GM10847 (cell line): ENCODE measurements around the gene WASHC2A.

Source experiments
- POLR2A ChIP-seq: IDR thresholded peaks from 2 replicates; pipeline ENCODE4 v1.6.1; 2011; ENCODE audit not compliant: insufficient read length; ENCODE audit errors: extremely low read depth

The WASHC2A gene, protein sequence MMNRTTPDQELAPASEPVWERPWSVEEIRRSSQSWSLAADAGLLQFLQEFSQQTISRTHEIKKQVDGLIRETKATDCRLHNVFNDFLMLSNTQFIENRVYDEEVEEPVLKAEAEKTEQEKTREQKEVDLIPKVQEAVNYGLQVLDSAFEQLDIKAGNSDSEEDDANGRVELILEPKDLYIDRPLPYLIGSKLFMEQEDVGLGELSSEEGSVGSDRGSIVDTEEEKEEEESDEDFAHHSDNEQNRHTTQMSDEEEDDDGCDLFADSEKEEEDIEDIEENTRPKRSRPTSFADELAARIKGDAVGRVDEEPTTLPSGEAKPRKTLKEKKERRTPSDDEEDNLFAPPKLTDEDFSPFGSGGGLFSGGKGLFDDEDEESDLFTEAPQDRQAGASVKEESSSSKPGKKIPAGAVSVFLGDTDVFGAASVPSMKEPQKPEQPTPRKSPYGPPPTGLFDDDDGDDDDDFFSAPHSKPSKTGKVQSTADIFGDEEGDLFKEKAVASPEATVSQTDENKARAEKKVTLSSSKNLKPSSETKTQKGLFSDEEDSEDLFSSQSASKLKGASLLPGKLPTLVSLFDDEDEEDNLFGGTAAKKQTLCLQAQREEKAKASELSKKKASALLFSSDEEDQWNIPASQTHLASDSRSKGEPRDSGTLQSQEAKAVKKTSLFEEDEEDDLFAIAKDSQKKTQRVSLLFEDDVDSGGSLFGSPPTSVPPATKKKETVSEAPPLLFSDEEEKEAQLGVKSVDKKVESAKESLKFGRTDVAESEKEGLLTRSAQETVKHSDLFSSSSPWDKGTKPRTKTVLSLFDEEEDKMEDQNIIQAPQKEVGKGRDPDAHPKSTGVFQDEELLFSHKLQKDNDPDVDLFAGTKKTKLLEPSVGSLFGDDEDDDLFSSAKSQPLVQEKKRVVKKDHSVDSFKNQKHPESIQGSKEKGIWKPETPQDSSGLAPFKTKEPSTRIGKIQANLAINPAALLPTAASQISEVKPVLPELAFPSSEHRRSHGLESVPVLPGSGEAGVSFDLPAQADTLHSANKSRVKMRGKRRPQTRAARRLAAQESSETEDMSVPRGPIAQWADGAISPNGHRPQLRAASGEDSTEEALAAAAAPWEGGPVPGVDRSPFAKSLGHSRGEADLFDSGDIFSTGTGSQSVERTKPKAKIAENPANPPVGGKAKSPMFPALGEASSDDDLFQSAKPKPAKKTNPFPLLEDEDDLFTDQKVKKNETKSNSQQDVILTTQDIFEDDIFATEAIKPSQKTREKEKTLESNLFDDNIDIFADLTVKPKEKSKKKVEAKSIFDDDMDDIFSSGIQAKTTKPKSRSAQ (N-terminal part only)

DNA sequence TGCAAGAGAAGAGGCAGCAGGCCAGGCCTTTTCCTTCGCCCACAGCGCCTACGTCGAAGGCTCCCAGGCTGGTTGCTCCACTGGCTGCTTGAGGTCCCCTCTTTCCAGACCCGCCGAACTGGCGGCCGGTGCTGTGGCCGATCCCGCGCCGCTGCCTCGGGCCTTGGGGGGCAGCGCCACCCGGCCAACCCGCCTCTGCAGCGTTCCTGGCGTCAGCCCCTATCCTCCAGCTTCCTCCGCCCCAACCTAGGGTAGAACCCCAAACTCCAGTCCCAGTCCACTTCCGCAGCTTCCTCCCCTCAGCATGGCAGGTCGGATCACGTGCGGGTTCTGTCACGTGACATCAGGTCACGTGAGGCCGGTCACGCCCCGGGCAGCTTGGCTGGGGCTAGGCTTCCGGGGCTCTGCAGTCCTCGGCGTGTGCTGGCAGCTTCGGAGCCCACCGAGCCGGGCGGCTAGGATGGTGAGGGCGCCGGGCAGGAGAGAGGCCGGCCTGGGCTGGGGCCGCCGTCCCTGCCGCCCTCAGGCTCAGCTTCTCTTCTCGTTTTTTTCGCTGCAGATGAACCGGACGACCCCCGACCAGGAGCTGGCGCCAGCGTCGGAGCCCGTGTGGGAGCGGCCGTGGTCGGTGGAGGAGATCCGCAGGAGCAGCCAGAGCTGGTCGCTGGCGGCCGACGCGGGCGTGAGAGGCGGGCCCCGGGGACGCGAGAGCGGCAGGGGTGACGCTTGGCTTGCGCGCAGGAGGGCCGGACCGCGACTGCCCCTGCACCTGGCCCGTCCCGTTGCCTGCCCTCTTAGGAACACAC, at the start of gene WASHC2A:
Gene WASHC2A (plus strand): TSS at position 409 of the 806 bp plus-strand sequence. CDS start 52 bp downstream, at position 461.
- peak; percentile 69 for TF ChIP-seq POLR2A

DNA sequence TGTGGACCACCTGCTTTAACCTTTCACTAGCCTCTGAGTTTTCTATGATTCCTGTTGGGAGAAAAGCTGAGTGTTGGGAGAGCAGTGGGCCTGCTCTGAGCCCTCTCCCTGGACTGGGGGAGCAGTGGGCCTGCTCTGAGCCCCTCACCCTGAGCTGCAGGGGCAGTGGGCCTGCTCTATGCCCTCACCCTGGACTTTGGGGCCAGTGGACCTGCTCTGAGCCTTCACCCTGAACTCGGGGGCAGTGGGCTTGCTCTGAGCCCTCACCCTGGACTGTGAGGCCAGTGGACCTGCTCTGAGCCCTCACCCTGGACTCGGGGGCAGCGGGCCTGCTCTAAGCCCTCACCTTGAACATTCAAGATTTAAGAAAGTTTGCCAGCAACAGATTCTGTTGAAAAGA, 46.1 kb upstream of the WASHC2A start:
- no peak for TF ChIP-seq POLR2A

DNA sequence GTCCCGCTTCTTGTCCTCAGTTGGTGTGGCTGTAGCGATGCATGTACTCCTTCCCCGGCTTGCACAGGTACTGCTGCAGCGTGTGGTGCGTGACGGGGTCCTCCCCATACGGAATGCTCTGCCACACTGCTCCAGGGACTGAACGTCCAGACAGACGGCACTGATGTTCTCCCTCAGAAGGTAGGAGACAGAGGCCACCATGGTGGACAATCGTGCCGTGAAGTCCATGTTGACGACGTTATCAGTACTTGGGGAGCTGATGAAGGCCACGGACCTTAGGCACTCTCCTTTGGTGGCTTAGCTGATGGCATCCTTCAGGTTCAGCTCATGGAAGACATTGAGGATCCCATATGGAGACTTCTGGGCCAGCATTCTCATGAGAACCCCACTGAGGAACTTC, 42.1 kb upstream of the WASHC2A start:
- TF ChIP-seq POLR2A = no peak

DNA sequence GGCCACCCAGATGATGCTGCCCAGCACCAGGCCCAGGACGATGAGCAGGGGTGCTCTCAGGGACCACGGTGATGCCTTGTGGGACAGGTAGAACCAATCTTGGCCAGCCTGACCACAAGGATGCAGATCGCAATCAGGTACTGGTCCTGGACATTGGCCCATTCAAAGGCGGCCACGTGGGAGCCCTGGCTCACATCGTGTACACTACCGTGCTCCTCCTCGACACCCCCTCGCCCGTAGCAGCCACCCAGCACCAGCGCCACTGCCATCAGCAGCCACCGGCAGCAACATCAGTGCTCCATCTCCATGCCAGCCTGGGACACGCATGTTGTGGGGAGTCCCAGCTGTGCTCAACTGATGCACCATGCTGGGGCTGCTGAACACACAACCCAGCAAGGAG, 40.6 kb upstream of the WASHC2A start:
- no peak for TF ChIP-seq POLR2A

DNA sequence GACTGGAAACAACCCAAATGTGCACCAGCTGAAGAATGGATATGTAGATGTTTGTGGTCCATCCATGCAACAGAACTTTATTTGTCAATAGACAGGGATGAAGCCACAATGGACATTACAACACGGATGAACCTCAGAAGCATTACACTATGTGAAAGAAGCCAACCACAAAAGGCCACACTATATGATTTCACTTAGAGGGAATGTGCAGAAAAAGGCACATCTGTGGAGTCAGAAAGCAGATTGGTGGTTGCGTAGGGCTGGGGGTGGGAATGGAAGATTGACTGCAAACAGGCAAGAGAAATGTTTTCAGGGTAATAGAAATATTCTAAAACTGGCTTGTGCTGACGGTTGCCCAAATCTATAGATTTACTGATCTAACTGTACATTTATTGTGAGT, 34.3 kb upstream of the WASHC2A start:
- TF ChIP-seq POLR2A = no peak

DNA sequence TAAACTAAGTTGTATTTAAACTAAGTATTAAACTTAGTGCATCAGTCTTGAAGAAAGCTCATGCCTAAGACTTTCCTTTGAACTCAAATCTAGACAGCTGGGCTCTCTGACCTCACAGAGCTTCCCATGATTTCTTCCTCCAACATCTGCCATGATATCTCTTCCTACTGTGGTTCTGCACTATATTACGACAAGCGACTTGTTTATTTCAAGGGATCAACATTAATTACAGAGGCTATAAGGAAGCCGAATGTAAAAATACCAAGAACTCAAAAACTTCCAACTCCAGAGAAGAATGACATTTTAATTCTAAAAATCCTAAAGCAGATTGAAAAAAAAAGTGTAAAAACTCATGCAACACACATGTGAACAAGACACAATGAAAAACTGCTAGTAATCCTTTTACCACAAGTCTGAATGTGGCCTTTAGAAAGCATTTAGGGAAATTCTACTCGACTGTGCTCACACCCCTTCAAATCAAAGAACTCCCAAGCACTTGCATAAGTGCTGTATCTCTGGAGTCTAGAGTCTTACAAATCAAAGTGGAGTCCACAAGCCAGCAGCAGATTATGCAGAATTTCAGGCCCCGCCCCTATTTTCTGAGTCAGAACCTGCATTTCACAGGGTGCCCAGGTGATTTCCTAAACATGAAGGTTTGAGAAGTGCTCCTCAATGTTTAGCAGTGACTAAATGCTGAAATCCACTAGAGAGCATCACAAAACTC, 22.7 kb upstream of the WASHC2A start:
- no peak for TF ChIP-seq POLR2A

DNA sequence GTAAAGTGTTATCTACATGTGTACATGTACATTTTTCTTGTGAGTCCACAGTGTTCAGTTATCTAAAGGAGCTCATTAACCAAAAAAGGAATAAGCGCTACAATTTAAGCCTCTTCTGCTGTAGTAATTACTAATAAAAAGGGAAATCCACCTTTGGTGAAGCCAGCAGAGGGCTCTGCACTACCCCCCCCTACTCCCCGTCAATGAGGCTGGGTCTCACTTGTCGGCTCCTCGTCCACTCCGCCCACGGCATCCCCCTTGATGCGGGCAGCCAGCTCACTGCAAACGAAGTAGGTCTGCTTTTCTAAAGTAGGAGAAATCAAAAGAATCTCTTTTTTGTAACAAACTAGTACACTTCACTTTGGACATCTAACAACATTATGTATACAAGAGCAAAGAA, 4.7 kb upstream of the WASHC2A start:
- no peak for TF ChIP-seq POLR2A

DNA sequence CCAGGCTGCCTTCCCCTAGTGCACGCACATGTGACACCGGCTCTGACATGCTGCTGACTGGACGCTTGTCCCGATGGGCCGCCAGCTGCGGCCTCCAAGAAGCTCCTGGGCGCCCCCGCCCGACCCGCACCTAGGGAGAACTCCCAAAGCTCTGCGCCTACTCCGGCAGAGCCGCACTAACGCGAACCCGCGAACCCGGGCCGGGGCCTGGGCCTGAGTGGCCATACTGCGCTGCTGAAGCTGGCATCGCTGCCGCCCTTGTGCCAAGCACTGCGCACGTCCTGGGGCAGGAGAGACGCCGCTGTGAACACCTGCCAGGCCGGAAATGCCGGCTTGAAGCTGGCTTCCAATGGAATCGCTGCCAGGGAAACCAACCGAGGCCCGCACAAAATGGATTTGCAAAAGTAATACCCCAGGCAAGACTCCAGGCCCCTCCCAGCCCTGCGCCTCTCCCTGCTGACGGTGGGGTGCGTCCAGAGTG, 85.1 kb downstream of the WASHC2A start:
- no peak for TF ChIP-seq POLR2A
